GM12873 (cell line): ENCODE measurements around the gene LAMA2.

Source experiments
- CTCF ChIP-seq: IDR thresholded peaks from 2 replicates; pipeline ENCODE4 v1.5.1; 2012; ENCODE audit warnings: low read depth, mild to moderate bottlenecking, moderate library complexity, low read length, control low read depth; ENCODE audit not compliant: insufficient read depth; ENCODE audit errors: missing control alignments

Gene LAMA2

GRCh38 chr6:129523816-129524215 is 640.9 kb downstream of the LAMA2 start:
- TF ChIP-seq CTCF = no peak

- TF ChIP-seq CTCF = no peak
Observed at GRCh38 chr6:129525055-129525454, 642.1 kb downstream of the LAMA2 start.

DNA sequence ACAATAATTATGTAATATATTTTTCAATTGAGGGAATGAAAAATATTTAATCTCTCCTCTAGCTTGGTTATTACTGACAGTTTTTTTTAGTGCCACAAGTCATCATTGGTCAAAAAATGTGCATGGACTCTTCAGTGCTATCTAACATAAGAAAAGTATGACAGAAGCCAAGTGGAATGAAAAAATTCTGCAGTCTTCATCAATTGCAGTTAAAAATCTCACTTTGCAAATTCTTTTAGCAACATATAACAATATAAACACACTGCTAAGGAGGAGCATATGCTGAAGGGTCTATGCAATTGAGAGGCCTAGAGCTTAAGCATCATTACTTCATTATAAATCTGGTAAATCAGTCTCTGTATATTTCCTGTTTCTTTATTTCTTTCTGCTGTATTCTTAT is 652.0 kb downstream of the LAMA2 start:
- TF ChIP-seq CTCF = no peak

DNA sequence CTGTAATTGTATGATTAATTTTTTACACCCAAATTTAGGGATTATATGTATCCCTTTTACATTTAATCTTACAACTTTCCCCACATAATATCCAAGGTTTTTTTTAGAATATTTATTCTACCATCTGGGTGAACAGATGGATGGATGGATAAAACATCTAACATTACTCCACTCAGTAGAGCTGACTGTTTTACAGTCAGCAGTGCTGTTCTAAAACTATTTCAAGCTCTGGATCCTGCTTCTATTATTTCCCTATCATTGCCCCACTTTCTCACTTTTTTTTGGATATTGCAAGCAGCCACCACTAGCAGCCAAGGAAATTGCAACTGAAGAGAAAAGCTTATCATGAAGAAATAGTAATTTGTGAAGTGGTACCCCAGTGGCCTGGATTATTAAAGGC is 653.3 kb downstream of the LAMA2 start:
- no peak for TF ChIP-seq CTCF

DNA sequence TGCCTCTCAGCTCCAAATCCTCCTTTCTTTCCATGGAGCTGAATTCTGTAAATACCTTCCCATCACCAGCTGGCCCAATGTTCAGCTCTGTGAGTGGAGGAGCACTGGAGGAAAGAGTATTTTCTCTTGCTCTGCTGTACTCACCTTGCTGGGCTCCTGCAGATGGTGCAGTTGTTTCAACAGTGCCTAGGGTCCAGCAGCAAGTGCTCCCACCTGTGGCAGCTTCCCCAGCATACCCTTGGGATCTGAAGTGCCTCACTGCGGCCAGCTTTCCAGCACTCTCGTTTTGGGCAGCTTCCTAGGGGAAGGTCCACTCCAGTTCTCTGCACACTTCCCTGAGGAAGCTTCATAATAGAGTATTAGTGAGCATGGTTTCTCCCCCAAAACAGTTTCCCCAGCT is 656.1 kb downstream of the LAMA2 start:
- no peak for TF ChIP-seq CTCF

GRCh38 chr6:129542705-129543104 is 659.8 kb downstream of the LAMA2 start:
- no peak for TF ChIP-seq CTCF

DNA sequence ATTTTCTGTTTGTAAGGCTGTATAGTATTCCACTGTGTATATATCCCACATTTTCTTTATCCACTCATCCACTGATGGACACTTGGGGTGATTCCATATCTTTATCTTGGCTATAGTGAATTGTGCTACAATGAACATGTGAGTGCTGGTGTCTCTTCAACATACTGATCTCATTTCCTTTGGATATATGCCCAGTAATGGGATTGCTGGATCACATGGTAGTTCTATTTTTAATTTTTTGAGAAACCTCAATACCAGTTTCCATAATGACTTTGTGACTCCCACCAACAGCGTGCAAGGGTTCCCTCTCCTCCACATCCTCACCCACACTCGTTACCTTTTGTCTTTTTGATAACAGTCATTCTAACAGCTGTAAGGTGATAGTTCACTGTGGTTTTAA is 661.0 kb downstream of the LAMA2 start:
- TF ChIP-seq CTCF = no peak
